Measurements from ENCODE around the gene DLG2. TPM values are rescaled to one million over a fixed set of nuclear protein-coding genes. Genes with fewer than 3 reads are reported as not detected.

The DLG2 gene
- total RNA-seq, 2 donors from 2014 or later, result 3.8 to 16.4 TPM

DNA sequence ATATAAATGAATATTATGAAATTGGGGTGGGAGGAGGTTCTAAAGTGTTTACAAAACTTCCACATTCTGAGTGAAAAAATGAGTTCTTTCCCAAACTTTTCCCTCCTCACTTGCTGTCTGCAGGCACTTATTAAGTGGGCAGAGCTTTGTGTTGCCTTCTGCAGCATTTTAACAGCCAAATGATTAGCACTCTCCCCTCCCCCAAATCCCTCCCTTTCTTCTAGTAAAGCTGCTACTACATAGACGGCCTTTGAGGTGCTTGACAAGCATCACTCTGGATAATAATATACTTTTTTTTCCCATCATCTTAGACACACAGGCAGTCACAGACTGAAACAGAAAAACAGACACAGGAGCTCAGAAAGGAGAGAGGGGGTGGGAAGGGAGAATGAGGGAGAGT, 493.5 kb downstream of the DLG2 start:
- no peaks in the 10 kb centered on the region for H3K36me3 ChIP-seq
- H3K4me3 ChIP-seq, result no peak overlapping the region
- H3K27ac ChIP-seq, result no peak overlapping the region
- H3K4me1 ChIP-seq (ENCODE audit: control insufficient read depth in 1 of 2, low read depth in 2 of 2), result peaks cover 0 to 13% of the 10 kb centered on the region in 2 donors
- no peaks in the 10 kb centered on the region for H3K9me3 ChIP-seq
- TF ChIP-seq, protein P1, sequence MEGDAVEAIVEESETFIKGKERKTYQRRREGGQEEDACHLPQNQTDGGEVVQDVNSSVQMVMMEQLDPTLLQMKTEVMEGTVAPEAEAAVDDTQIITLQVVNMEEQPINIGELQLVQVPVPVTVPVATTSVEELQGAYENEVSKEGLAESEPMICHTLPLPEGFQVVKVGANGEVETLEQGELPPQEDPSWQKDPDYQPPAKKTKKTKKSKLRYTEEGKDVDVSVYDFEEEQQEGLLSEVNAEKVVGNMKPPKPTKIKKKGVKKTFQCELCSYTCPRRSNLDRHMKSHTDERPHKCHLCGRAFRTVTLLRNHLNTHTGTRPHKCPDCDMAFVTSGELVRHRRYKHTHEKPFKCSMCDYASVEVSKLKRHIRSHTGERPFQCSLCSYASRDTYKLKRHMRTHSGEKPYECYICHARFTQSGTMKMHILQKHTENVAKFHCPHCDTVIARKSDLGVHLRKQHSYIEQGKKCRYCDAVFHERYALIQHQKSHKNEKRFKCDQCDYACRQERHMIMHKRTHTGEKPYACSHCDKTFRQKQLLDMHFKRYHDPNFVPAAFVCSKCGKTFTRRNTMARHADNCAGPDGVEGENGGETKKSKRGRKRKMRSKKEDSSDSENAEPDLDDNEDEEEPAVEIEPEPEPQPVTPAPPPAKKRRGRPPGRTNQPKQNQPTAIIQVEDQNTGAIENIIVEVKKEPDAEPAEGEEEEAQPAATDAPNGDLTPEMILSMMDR (IDR thresholded peaks at IDR 0.05), result no peak
- H3K27me3 ChIP-seq (replicated peaks; ENCODE audit: insufficient read depth), result no peaks in the 10 kb centered on the region
- no peak for ATAC-seq (ENCODE audit: insufficient number of reproducible peaks, low FRiP score, low read depth)
- DNase-seq (ENCODE audit: low spot score), result no peak

DNA sequence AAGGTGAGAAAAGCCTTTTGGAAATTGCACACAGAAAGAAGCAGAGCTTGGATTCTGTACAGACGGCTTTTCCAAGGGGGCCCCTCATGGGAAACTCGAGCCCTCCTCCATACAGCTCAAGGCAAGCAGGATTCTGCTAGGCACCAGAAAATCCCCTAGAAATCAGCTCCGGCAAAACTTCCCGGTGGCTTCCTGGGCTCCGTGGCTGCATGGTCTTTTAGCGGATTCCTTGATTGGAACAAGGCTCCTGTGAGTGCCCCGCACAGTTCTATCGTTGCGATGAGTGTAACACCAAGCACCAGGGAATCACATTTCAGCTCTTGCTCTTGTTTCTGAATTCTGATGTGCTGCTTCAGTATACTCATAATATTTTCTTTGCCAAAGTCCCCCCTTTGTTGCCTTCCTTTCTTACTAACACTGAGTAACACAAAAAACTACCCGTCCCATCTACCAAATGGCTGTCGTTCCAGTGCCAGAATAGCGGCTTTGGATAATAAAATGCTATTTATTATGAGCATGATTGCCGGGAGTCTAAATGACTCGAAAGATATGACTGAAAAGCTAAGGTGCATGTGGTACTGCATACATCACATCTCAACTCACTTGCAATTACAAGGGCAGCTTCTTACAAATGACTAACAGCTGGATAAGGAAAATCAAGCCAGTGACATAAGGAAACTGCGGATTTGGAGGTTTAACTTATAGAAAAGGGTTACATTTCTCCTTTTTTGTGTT, 494.1 kb downstream of the DLG2 start:
- no peak for DNase-seq (ENCODE audit: low spot score)
- ATAC-seq (ENCODE audit: insufficient number of reproducible peaks, low FRiP score, low read depth), result no peak
- Histone ChIP-seq H3K36me3 (no peaks in the 10 kb centered on the region), H3K27me3 (replicated peaks; ENCODE audit: insufficient read depth) (no peaks in the 10 kb centered on the region), H3K9me3 (no peaks in the 10 kb centered on the region), H3K4me1 (ENCODE audit: control insufficient read depth in 1 of 2, low read depth in 2 of 2) (peaks cover 0 to 13% of the 10 kb centered on the region in 2 donors), H3K27ac (no peak overlapping the region), H3K4me3 (peak overlapping the region; percentile 2)
- TF ChIP-seq, protein P1 (IDR thresholded peaks at IDR 0.05), result no peak

DNA sequence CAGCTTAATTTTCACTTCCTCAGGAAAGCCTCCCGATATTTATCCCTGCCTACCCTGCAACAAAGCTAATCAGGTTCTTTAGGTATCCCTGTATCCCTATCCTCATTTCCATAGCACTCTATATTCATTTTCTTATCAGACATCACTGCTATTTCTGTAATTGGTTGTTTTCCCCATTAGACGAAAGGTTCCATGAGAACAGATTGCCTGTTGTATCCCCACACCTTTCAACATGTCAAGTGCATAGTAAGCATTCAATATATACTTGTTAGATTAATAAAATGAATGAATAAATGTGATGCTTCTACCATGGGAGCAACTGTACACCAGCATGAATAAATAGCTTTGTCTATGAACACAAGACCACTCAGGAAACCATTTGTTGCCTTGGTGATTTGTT, 499.8 kb downstream of the DLG2 start:
- no peaks in the 10 kb centered on the region for H3K9me3 ChIP-seq
- no peak overlapping the region for H3K27ac ChIP-seq
- H3K27me3 ChIP-seq (replicated peaks; ENCODE audit: insufficient read depth), result no peaks in the 10 kb centered on the region
- TF ChIP-seq, protein P1 (IDR thresholded peaks at IDR 0.05), result no peak
- no peaks in the 10 kb centered on the region for H3K36me3 ChIP-seq
- no peak for ATAC-seq (ENCODE audit: insufficient number of reproducible peaks, low FRiP score, low read depth)
- no peak for DNase-seq (ENCODE audit: low spot score)
- peaks cover 0 to 2% of the 10 kb centered on the region in 2 donors for H3K4me1 ChIP-seq (ENCODE audit: control insufficient read depth in 1 of 2, low read depth in 2 of 2)
- H3K4me3 ChIP-seq, result no peak overlapping the region

GRCh38 chr11:85123752-85124231, 503.4 kb downstream of the DLG2 start:
- H3K4me3 ChIP-seq, result no peak overlapping the region
- TF ChIP-seq, protein P1 (IDR thresholded peaks at IDR 0.05), result no peak
- H3K9me3 ChIP-seq, result no peaks in the 10 kb centered on the region
- H3K27me3 ChIP-seq (replicated peaks; ENCODE audit: insufficient read depth), result no peaks in the 10 kb centered on the region
- no peaks in the 10 kb centered on the region for H3K36me3 ChIP-seq
- no peak for ATAC-seq (ENCODE audit: insufficient number of reproducible peaks, low FRiP score, low read depth)
- no peak overlapping the region for H3K27ac ChIP-seq
- DNase-seq (ENCODE audit: low spot score), result no peak
- H3K4me1 ChIP-seq (ENCODE audit: control insufficient read depth in 1 of 2, low read depth in 2 of 2), result no peaks in the 10 kb centered on the region

DNA sequence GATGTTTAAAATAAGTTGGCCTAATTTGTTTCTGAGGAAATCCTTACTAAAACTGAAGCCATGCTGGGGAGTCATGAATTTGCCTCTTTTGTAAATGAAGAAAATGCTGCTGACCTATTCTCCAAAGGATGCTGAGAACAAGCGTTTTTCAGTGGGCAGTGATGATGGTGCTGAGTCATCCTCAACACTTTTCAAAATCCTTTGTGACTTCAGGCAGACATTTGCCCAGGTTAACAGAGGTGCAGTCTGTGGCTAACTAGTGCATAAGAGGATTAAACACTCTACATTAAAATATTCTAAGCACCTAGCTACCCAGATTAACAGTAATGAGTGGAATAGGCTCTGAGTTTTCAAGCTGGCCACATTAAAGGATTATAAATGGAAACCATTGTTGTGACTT, 509.0 kb downstream of the DLG2 start:
- no peak overlapping the region for H3K4me3 ChIP-seq
- no peaks in the 10 kb centered on the region for H3K36me3 ChIP-seq
- TF ChIP-seq, protein P1 (IDR thresholded peaks at IDR 0.05), result no peak
- DNase-seq (ENCODE audit: low spot score) (no peak), ATAC-seq (ENCODE audit: insufficient number of reproducible peaks, low FRiP score, low read depth) (no peak)
- H3K4me1 ChIP-seq (ENCODE audit: control insufficient read depth in 1 of 2, low read depth in 2 of 2), result no peaks in the 10 kb centered on the region
- no peak overlapping the region for H3K27ac ChIP-seq
- no peaks in the 10 kb centered on the region for H3K27me3 ChIP-seq (replicated peaks; ENCODE audit: insufficient read depth)
- H3K9me3 ChIP-seq, result no peaks in the 10 kb centered on the region

Measured in thoracic aorta (tissue), 2 donors.